Adipocyte (in vitro differentiated cells): Measurements from ENCODE around the gene IGBP1.
"Not testable (repeated sequence)": the region's sequence is repeated elsewhere in the genome, so short reads cannot be mapped to it uniquely, and the experiment has no call there.

Experiments
- DNase-seq: peaks from one replicate; pipeline ENCODE4 v3.0.0-alpha.2; 2015; ENCODE audit warnings: low read depth
- H3K27me3 ChIP-seq: replicated peaks from 2 replicates; pipeline ENCODE4 v1.7.0; 2013; ENCODE audit warnings: mild to moderate bottlenecking, low read length, moderate library complexity; ENCODE audit not compliant: control insufficient read depth, insufficient read depth
- H3K36me3 ChIP-seq: 2 replicates; pipeline ENCODE4 v1.7.0; 2013; ENCODE audit warnings: low read length, mild to moderate bottlenecking, moderate library complexity; ENCODE audit not compliant: control insufficient read depth, insufficient read depth, severe bottlenecking
- H3K4me1 ChIP-seq: 2 replicates; pipeline ENCODE4 v1.7.0; 2013; ENCODE audit warnings: mild to moderate bottlenecking, low read length, moderate library complexity; ENCODE audit not compliant: control insufficient read depth, insufficient read depth
- H3K4me3 ChIP-seq: 2 replicates; pipeline ENCODE4 v1.7.0; 2013; ENCODE audit warnings: mild to moderate bottlenecking, low read length, moderate library complexity
- H3K9ac ChIP-seq: 2 replicates; pipeline ENCODE4 v1.7.0; 2013; ENCODE audit warnings: mild to moderate bottlenecking, low read length, moderate library complexity
- H3K9me3 ChIP-seq: 2 replicates; pipeline ENCODE4 v1.7.0; 2013; ENCODE audit warnings: mild to moderate bottlenecking, low read length, moderate library complexity; ENCODE audit not compliant: control insufficient read depth

The IGBP1 gene

DNA sequence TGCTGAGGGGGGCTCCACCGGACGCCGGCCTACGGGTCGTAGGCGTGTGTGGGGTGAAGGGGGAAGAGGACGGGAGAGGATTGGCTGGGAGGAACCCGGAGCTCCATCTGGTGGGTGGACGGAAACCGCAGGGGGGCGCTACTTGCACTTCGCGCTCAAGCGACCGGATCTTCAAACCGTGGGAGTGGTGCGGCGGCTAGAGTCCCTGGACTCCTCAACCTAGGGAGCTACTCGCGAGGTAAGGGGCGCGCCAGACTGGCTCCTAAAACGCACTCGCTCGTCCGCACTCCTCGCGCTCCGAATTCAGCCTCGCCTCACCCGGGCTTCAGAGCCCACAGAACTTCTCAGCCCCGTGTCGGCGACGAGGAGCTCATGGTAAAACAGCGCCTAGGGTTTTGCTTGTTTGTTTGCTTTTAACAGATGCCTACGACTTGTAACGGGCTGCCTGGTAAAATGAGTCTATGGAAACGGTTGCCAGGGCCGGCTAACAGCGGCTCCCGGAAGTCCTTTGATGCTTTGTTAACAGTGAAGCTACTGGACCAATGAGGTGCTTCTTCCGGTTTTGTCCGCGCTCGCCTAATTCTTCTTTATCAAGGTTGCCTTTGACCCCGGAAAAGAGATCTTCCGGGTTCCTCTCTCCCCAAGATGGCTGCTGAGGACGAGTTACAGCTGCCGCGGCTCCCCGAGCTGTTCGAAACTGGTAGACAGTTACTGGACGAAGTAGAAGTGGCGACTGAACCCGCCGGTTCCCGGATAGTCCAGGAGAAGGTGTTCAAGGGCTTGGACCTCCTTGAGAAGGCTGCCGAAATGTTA, at the start of gene IGBP1:
TSS of gene IGBP1 (plus strand) at position 145 of the 813 bp plus-strand sequence. CDS start at position 646, 501 bp downstream.
- Histone ChIP-seq H3K4me1 (peaks cover 17% of the 10 kb centered on the region), H3K9ac (peak within 1 kb of the TSS; percentile 86), H3K4me3 (peak within 1 kb of the TSS; percentile 89), H3K27me3 (peaks cover 6% of the 10 kb centered on the region), H3K36me3 (peaks cover 5% of the 10 kb centered on the region), H3K9me3 (no peaks in the 10 kb centered on the region)
- DNase-seq, result peak; percentile 87

DNA sequence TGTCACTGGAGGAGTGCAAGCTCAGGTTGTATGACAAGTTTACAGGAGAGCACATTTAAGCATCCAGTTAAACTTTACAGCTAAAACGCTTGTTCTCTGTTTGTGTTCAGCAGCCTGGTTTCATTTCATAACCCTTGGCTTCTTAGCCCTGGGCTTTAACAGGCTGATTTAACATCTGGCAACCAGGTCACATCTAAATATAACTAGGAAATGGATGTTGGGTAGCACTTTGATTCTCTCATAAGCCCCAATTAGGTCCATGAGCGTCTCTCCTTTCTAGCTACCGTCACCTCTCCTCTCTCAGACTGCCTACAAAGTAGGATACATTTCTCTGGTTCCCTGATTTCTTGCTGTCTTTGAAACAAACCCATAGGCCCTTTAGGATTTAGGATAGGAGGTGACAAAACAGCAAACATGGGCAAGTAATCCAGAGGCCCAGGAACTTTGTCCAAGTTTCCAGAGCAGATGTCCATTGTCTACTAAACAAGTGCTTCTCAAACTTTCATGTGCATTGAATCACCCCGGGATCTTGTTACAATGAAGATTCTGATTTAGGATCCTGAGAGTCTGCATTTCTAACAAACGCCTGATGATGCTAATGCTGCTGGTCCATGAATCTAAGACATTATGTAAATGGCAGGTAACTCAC, 48.5 kb upstream of the IGBP1 start:
- peaks cover 34% of the 10 kb centered on the region for H3K27me3 ChIP-seq
- peaks cover 2% of the 10 kb centered on the region for H3K9me3 ChIP-seq
- H3K4me1 ChIP-seq, result peaks cover 6% of the 10 kb centered on the region
- H3K36me3 ChIP-seq, result no peaks in the 10 kb centered on the region
- no peak overlapping the region for H3K9ac ChIP-seq
- no peak overlapping the region for H3K4me3 ChIP-seq
- DNase-seq, result no peak

DNA sequence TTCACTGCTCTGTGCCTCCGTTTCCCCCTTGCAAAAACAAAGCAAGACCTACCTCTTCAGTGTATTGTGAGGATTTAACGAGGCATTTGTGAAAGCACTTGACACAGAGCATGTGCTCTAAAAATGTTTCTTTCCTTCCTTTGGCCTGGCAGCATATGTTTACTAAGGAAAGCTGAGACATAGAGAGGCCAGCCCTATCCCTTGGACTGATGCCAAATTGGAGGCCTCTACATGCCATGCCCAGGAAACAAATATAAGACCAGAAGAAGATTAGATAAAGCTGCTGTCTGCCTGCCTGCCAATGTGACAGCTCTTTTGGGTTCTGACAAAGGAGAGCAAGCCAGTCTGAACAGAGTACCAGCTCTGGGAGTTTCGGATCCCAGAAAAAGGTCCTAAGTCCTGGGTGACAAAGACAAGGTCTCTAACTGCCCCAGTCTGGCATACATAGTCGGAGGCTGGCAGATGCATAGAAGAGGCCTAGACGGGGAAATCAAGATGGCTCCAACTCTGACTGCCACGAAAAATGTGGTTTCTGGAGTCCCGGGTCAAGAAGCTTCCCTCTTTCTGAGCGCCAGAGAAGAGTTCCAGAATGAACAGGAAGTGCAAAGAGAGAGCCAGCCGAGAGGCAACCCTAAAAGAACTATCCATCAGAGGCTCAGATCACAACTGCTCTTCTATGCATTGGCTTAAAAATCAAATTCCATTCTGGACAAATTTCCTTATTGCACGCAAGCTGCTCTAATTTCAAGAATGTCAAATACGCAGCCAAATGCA, 45.2 kb upstream of the IGBP1 start:
- DNase-seq, result peak; percentile 58
- no peak overlapping the region for H3K9ac ChIP-seq
- H3K36me3 ChIP-seq, result no peaks in the 10 kb centered on the region
- H3K9me3 ChIP-seq, result peaks cover 2% of the 10 kb centered on the region
- H3K4me3 ChIP-seq, result no peak overlapping the region
- peaks cover 21% of the 10 kb centered on the region for H3K27me3 ChIP-seq
- peaks cover 6% of the 10 kb centered on the region for H3K4me1 ChIP-seq

DNA sequence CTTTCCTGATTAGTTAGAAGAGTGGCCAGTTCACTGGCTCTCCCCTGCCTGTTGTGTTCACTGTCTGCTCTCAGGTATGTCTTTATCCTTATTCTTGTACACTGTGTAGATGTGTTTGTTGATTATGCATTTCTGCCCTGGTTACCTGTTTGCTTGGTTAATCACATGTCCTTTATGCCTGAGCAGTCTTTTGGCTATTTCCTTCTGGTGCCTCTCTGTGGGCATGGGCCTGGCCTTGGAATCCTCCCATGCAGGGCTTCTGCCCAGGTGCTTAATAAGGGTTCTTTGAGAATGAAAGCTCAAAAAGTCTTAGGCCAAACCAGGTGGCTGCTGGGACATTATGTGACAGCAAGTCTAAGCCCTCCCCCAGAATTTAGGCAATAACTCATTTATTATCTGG, 44.5 kb upstream of the IGBP1 start:
- Histone ChIP-seq H3K27me3 (peaks cover 19% of the 10 kb centered on the region), H3K9ac (no peak overlapping the region), H3K4me3 (no peak overlapping the region), H3K4me1 (peaks cover 6% of the 10 kb centered on the region), H3K36me3 (no peaks in the 10 kb centered on the region), H3K9me3 (peaks cover 2% of the 10 kb centered on the region)
- no peak for DNase-seq

DNA sequence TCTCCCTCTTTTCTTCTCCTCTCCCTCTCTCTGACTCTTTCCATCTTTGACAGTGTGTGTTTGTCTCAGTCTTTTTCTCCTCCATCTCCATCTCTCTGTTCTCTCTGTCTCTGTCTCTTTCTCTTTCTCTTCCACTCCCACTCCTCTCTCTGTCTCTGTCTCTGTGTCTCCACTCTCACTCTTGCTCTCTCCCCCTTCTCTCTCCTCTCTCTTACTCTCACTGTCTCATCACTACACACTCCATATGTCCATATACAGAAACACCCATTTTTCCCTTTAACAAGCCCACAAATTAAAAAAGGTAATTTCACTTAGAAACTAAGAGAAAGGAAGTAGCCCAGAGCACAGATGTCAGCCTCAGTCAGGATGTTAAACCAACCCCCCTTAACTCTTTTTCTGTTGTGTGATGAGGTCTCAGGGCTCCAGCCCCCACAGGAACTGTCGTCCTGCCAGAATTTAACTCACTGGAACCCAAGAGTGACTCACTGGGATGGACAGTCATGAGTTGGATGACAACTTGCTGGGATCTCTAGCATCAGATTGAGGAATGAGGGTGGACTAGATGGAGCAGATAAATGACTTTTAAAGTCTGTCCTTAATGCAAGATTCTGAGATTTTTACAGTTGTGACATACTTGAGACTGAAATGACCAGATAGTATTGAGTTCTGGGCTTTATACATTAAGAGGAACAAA, 43.5 kb upstream of the IGBP1 start:
- peaks cover 2% of the 10 kb centered on the region for H3K9me3 ChIP-seq
- no peaks in the 10 kb centered on the region for H3K36me3 ChIP-seq
- H3K4me1 ChIP-seq, result peaks cover 6% of the 10 kb centered on the region
- no peak overlapping the region for H3K9ac ChIP-seq
- no peak for DNase-seq
- peaks cover 19% of the 10 kb centered on the region for H3K27me3 ChIP-seq
- H3K4me3 ChIP-seq, result no peak overlapping the region

DNA sequence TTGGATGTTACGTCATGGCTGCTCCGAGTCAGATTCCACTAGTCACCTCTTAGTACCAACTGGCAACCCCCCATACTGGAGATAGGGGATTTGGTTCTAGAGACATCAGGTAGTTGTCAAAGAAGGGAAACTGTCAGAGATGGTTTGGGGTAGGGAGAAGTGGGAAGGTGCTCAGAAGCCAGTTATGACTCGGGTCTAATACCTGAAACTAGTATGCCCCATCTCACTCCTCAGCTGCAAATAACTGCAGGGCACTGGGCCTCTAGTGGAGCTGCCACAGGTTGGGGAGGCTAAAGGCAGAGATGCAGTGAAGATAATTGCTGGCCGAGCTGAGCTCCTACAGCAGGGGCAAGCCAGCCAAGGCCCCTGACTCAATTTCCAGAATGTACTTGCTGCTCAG, 41.0 kb upstream of the IGBP1 start:
- H3K36me3 ChIP-seq, result no peaks in the 10 kb centered on the region
- DNase-seq, result no peak
- no peaks in the 10 kb centered on the region for H3K9me3 ChIP-seq
- H3K27me3 ChIP-seq, result peaks cover 25% of the 10 kb centered on the region
- H3K4me1 ChIP-seq, result peaks cover 6% of the 10 kb centered on the region
- no peak overlapping the region for H3K4me3 ChIP-seq
- H3K9ac ChIP-seq, result no peak overlapping the region

DNA sequence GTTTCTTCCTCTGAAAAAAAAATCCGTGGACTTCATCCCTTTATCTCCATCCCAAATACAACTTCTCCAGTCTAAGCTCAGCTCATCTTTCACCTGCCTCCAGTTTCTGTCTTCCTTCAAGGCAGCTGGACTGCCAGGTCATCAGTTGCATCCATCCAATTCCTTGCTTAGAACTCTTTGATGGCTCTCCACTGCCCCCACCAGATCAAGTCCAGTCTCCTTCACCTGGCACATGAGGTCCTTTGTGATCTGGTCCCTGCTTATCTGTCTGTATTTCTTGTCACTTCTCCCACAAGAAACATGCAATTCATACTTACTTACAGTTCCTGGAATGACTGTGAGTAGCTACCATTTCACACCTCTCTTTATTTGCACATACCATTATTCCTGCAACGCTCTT, 37.2 kb upstream of the IGBP1 start:
- Histone ChIP-seq H3K36me3 (no peaks in the 10 kb centered on the region), H3K9me3 (no peaks in the 10 kb centered on the region), H3K4me3 (no peak overlapping the region), H3K9ac (no peak overlapping the region), H3K27me3 (peaks cover 15% of the 10 kb centered on the region), H3K4me1 (no peaks in the 10 kb centered on the region)
- no peak for DNase-seq

DNA sequence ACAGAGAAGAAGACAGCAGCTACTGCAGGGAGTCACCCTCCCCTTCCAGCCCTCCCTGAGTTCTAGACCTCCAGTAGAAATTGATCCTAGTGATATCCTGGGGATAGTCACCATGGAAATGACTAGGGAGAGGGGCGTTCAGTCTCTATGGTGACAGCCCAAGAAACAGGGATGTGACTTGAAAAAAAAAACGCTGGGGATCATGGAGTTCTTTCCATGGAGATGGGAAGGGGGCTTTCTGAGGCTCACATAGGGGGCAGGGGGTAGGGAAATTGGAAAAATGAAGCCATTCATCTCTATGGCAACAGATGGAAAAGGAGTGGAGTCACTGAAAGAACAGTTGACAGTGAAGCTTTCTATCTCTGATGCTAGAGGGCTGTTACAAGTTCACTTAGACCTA, 28.0 kb upstream of the IGBP1 start:
- DNase-seq, result no peak
- no peak overlapping the region for H3K4me3 ChIP-seq
- H3K36me3 ChIP-seq, result no peaks in the 10 kb centered on the region
- H3K9me3 ChIP-seq, result no peaks in the 10 kb centered on the region
- H3K9ac ChIP-seq, result no peak overlapping the region
- H3K27me3 ChIP-seq, result peaks cover 16% of the 10 kb centered on the region
- H3K4me1 ChIP-seq, result no peaks in the 10 kb centered on the region

DNA sequence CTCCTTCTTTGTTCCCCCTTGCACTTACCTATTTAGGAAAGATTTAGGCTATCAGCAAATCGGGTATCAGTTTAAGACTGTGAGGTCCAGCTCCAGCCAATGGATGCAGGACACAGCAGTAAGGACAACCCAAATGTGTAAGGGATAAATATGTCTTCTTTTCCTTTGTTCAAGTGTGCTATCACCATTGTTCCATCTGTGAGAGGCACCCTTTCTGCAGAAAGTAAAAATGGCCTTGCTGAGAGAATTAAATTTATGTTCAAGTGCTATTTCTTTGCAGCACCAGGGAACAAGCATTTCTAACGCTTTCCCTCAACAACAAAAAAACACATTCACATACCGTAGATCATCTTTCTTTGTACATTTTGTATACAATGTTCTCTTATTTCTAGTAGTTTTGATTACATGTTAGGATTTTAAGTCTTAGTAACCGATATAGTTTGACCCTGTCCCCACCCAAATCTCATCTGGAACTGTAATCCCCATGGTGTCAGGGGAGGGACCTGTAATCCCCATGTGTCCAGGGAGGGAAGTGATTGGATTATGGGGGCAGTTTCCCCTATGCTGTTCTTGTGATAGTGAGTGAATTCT, 21.7 kb upstream of the IGBP1 start:
- not testable (repeated sequence) for H3K4me3 ChIP-seq, H3K9ac ChIP-seq

DNA sequence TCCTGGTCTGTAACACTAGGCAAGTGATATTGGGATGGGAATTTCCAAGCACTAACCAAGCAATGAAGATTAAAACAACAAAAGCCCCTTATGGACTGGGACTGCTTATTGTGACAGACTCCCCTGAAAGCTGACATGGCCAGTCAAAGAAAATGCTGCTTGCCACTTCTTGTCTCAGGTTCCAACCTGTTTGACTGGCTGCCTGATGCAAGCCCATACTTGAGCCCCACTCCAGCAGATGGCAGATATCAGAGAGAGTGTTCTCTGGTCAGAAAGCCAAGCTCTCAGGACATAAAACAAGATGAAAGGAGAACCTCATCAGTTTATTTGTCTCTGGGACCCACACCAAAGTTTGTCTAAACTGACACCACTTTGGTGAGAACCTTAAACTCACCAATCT, 15.5 kb upstream of the IGBP1 start:
- H3K4me3 ChIP-seq, result no peak overlapping the region
- no peak for DNase-seq
- no peaks in the 10 kb centered on the region for H3K36me3 ChIP-seq
- peaks cover 7% of the 10 kb centered on the region for H3K27me3 ChIP-seq
- no peak overlapping the region for H3K9ac ChIP-seq
- H3K9me3 ChIP-seq, result peaks cover 11% of the 10 kb centered on the region
- H3K4me1 ChIP-seq, result no peaks in the 10 kb centered on the region

More for the DNA sequence above, 21.7 kb upstream of the IGBP1 start:
- H3K36me3 ChIP-seq, H3K4me1 ChIP-seq, DNase-seq, H3K27me3 ChIP-seq: not testable (repeated sequence)
- H3K9me3 ChIP-seq, result peaks cover 24% of the 10 kb centered on the region
